PC-9 (cell line): ENCODE results near the gene CLCF1.

ENCODE experiments used
- EZH2 ChIP-seq: fragments of 200-600 bp; sonication (generic); IDR thresholded peaks from 2 replicates; pipeline ENCODE4 v1.8.0; 2017; ENCODE audit warnings: antibody characterized with exemption, low read depth
- TF ChIP-seq, protein P1 (sequence below): fragments of 200-600 bp; sonication (generic); conservative IDR thresholded peaks from 2 replicates; pipeline ENCODE4 v1.6.1; 2017; ENCODE audit warnings: mixed run types, antibody characterized with exemption, mild to moderate bottlenecking, moderate library complexity

DNA sequence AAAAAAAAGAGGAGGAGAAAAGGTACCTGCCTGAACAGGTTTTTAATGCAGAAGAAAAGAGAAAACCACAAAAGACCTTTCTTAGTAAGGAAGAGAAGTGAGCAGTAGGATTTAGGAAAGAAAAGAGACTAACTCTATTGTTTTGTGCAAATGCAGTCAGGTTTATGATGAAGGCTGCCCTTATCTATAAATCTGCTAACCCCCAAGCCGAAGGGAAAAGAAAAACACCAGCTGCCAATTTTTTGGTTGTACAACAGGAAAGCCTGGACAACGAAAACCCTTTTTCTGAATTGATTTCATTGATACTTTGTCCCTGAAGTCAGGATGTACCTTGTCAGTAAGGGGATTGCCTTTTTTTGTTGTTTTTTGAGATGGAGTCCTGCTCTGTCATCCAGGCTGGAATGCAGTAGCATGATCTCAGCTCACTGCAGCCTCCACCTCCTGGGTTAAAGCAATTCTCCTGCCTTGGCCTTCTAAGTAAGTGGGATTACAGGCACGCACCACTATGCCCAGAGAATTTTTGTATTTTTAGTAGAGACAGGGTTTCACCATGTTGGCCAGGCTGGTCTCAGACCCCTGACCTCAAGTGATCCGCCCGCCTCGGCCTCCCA lies 41.2 kb downstream of the CLCF1 start:
- TF ChIP-seq, protein P1, sequence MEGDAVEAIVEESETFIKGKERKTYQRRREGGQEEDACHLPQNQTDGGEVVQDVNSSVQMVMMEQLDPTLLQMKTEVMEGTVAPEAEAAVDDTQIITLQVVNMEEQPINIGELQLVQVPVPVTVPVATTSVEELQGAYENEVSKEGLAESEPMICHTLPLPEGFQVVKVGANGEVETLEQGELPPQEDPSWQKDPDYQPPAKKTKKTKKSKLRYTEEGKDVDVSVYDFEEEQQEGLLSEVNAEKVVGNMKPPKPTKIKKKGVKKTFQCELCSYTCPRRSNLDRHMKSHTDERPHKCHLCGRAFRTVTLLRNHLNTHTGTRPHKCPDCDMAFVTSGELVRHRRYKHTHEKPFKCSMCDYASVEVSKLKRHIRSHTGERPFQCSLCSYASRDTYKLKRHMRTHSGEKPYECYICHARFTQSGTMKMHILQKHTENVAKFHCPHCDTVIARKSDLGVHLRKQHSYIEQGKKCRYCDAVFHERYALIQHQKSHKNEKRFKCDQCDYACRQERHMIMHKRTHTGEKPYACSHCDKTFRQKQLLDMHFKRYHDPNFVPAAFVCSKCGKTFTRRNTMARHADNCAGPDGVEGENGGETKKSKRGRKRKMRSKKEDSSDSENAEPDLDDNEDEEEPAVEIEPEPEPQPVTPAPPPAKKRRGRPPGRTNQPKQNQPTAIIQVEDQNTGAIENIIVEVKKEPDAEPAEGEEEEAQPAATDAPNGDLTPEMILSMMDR: no peak
- TF ChIP-seq EZH2: no peak
